ENCODE measurements around the gene ERVK3-1.
"Not testable (repeated sequence)": the region's sequence is repeated elsewhere in the genome, so short reads cannot be mapped to it uniquely, and the experiment has no call there.

The ERVK3-1 gene

GRCh38 chr19:58304748-58305064 is 471 bp upstream of the ERVK3-1 start:
- DNase-seq (ENCODE audit: low read depth) = no peak

DNA sequence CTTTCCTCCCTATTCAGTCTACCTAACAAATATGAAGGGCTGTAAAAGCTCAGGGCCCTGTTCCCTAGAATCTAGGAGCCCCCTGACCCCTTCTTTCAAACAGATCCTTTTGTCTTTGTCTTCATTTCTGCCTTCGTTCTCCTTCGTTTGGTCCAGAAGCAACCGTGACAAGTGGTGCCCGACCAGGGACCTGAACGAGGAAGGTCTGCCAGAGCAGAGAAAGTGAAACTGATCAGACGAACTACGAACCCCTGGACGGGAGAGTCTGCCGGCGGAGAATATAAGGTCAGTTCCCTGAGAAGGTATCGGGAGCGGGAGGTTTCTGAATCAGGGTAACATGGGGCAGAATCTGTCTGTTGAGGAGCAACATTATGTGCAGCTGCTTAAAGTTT is 751 bp downstream of the ERVK3-1 start:
- DNase-seq (ENCODE audit: low read depth) = no peak

DNA sequence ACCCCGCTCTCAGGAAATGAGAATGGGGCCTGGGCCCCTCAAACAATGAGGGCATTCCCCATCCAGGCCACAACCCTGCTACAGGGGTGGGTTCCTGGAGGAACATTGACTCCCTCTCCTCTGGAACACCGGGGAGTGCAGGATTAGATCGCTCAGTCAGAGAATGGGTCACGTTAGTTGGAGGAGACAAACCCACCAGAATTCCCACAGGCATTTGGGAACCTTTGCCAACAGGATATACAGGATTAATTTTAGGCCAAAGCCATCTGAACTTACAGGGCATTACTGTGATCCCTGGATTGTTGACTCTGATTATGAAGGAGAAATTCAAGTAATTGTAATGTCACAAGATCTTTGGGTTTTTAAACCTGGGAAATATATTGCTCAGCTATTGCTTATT is 2.6 kb downstream of the ERVK3-1 start:
- DNase-seq (ENCODE audit: low read depth) = no peak

DNA sequence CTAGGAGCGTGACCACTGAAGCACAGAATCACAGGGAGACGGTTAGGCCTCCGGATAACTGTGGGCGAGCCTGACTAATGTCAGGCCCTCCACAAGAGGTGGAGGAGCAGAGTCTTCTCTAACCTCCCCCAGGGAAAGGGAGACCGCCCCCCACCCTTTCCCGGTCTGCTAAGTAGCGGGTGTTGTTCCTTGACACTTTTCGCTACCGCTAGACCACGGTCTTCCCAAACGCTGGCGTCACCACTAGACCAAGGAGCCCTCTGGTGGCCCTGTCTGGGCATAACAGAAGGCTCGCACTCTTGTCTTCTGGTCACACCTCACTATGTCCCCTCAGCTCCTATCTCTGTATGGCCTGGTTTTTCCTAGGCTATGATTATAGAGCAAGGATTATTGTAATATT is 5.5 kb downstream of the ERVK3-1 start:
- not testable (repeated sequence) for DNase-seq (ENCODE audit: low read depth)

GRCh38 chr19:58311345-58311865 is 6.2 kb downstream of the ERVK3-1 start:
- DNase-seq (ENCODE audit: low read depth) = no peak

- no peak for DNase-seq (ENCODE audit: low read depth)
These were observed 10.4 kb downstream of the ERVK3-1 start for GRCh38 chr19:58315580-58315979.

GRCh38 chr19:58317476-58318072 is 12.4 kb downstream of the ERVK3-1 start:
- DNase-seq (ENCODE audit: low read depth) = no peak

- DNase-seq (ENCODE audit: low read depth) = no peak
These were observed 13.1 kb downstream of the ERVK3-1 start for GRCh38 chr19:58318297-58318696.

- DNase-seq (ENCODE audit: low read depth) = no peak
These were observed 14.1 kb downstream of the ERVK3-1 start for GRCh38 chr19:58319241-58319640.

- no peak for DNase-seq (ENCODE audit: low read depth)
These were observed 20.3 kb downstream of the ERVK3-1 start for GRCh38 chr19:58325311-58326022.

GRCh38 chr19:58326501-58326913 is 21.3 kb downstream of the ERVK3-1 start:
- no peak for DNase-seq (ENCODE audit: low read depth)

DNA sequence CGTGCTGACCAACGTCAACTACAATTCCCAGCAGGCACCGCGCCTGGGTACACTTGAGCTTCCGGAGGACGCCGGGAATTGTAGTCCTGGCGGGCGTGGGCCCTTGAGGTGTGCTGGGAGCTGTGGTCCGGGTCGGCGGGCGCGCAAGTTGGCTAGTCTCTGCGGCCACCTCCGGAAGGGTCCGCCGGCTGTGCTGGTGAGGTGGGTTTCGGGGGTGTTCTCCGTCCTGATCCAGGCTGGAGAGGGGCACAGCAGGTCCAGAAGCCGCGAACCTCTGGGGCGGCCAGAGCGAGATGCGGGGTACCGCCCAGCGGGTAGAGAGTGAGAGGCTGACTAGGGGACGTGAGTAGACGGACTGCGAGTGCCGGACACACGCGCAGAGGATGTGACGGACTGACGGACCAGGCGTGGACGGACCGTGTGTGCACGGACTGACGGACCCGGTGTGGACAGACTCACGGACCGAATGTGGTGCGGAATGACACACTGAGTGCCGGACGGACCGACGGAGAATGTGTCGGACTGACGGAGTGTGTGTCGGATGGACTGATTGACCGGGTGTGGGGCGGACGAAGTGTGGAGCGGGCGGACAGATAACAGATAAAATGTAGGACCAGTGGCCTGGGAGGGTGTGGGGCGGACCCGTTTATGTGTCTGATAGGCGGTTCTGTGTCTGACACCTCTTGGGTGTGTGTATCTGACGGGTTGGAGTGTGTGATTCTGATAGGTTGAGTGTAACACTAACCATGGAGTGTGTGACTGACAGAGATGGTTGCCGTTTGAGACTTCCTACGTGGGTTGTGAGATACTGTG is 21.9 kb downstream of the ERVK3-1 start, which contains the start of gene ZSCAN22:
TSS of gene ZSCAN22 (plus strand) at position 81 of the 813 bp plus-strand sequence. CDS start 7,809 bp downstream, outside the sequence.
- peak; percentile 95 for DNase-seq (ENCODE audit: low read depth)

DNA sequence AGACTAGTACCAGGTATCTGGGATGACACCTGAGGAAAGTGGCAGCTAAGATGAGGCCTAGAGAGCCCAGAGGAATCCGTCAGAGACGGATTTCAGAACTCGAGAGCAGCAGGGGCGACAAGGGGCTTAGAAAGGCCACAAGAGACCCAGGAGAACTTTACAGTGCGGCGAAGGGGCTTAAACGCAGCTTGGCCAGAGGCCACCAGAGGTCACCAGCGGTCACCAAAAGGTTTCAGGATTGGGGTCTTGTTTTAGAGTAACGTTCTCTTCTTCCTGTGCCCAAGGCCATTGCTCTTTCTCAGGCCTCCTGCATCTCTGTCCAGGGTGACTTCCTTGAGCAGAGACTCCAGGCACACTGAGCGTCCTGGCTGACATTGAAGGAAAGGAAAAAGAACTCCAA is 23.8 kb downstream of the ERVK3-1 start:
- DNase-seq (ENCODE audit: low read depth) = no peak

DNA sequence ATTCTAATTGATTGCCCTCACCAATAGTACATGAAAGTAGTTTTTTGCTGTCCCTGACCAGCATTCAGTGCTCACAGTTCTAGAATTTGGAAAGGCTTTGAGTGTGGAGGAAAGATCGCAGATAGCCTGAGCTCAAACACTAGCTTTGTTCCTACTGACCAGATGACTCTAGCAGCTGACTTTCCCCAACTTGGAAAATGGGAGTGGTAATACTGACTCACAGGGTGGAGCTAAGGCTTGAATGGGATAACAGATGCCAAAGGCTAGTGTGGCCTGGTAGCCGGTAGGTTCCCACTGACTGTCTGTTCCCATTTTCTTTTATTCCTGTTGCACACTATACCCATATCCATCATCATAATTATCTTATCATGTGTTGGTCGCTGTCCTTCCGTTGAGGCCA is 25.3 kb downstream of the ERVK3-1 start:
- peak; percentile 52 for DNase-seq (ENCODE audit: low read depth)

DNA sequence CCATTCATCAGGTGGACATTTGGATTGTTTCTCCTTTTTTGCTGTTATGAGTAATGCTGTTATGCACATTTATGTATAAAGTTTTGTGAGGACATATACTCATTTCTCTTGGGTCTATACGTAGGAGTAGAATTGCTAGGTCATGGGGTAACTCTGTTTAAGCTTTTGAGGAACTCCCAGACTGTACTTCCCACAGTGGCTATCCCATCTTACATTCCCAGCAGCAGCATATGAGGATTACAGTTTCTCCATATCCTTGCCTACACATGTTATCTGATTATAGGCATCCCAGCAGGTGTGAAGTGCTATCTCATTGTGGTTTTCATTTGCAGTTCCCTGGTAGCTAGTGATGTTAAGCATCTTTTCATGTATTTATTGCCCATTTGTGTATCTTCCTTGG is 27.5 kb downstream of the ERVK3-1 start:
- no peak for DNase-seq (ENCODE audit: low read depth)

DNA sequence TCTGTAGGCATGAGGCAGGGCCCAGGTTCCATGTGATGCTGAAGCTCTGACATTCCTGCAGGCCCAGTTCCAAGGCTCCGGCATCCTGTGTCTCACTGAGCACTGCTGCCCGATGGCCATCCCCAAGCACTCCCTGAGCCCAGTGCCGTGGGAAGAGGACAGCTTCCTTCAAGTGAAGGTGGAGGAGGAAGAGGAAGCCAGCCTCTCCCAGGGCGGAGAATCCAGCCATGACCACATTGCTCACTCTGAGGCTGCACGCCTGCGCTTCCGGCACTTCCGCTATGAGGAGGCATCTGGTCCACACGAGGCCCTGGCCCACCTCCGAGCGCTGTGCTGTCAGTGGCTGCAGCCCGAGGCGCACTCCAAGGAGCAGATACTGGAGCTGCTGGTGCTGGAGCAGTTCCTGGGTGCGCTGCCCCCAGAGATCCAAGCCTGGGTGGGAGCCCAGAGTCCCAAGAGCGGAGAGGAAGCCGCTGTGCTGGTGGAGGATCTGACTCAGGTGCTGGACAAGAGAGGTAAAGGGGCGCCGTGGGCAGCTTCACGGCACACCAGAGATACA is 29.6 kb downstream of the ERVK3-1 start:
- DNase-seq (ENCODE audit: low read depth) = no peak

DNA sequence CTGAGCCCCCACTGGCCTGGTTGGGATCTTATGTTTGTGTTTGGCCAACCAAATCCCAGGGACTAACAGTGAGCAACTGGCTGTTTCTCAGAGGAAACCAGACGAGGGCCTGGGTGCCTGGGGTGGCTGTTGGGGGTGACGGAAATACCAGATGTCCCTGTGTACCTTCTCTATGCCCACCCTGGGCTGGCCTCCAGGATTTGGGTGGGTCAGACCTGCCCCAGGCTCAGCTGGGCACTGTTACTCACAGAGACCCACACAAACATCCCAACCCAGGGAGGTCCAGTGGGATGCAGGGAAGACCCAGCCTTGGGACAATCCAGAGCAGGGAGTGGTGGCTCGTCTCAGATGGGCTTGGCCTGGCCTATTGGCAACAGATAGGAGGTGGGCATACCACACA is 30.5 kb downstream of the ERVK3-1 start:
- no peak for DNase-seq (ENCODE audit: low read depth)

DNA sequence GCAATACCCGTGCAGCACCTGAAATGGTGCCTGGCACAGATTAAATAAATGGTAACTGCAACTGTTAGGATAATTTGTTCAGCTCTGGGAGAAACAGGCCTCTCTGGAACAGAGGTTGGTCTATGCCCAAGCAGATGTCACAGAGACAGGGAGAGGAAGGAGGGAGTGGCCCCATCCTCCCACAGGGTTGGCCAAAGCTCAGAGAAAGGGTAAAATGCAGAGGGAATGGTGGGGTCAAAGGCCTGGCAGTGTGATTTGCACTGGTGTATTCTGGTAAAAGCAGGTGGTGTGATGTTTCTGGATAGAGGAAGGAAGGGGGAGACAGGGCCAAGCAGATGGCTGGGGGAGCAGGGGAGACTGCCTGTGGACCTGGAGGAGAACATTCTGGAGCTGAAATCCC is 31.0 kb downstream of the ERVK3-1 start:
- no peak for DNase-seq (ENCODE audit: low read depth)

- no peak for DNase-seq (ENCODE audit: low read depth)
These were observed 31.6 kb downstream of the ERVK3-1 start for GRCh38 chr19:58336820-58337219.

DNA sequence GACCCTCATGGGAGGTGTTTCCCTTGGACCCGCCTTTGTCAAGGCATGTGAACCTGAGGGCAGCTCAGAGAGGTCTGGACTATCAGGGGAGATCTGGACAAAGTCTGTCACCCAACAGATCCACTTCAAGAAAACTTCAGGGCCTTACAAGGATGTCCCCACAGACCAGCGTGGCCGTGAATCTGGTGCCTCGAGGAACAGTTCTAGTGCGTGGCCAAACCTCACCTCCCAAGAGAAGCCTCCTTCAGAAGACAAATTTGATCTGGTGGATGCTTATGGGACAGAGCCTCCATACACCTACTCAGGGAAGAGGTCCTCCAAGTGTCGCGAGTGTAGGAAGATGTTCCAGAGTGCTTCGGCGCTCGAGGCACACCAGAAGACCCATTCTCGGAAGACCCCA is 33.2 kb downstream of the ERVK3-1 start:
- DNase-seq (ENCODE audit: low read depth) = no peak

- DNase-seq (ENCODE audit: low read depth) = no peak
These were observed 33.8 kb downstream of the ERVK3-1 start for GRCh38 chr19:58338825-58339558.

GRCh38 chr19:58345558-58345957 is 40.4 kb downstream of the ERVK3-1 start:
- DNase-seq (ENCODE audit: low read depth) = no peak
